ENCODE results near the gene LAMA5.

- TF ChIP-seq CTCF (IDR thresholded peaks at IDR 0.05) (no peak), EP300 (IDR thresholded peaks at IDR 0.05) (no peak)
Observed at GRCh38 chr20:62337558-62338293, 29.4 kb downstream of the LAMA5 start.

Data from ovary (tissue), 3 donors.